Omental fat pad (tissue), 4 donors: ENCODE results near the gene TSC22D3. TPM values are rescaled to one million over a fixed set of nuclear protein-coding genes. Genes with fewer than 3 reads are reported as not detected.
"Not testable (repeated sequence)": the region's sequence is repeated elsewhere in the genome, so short reads cannot be mapped to it uniquely, and the experiment has no call there.

Experiments
- ATAC-seq: fragments of 150-250 bp; one replicate; pipeline ENCODE4 v1.9.1; 2016; ENCODE audit warnings: mild to moderate bottlenecking, moderate library complexity; ENCODE audit not compliant: low FRiP score
- DNase-seq: peaks from one replicate; pipeline ENCODE4 v3.0.0-alpha.2; 2019; ENCODE audit warnings: low spot score
- CTCF ChIP-seq, 3 donors: fragments of 450-650 bp; IDR thresholded peaks; one replicate each; pipeline ENCODE4 v1.5.1; 2016 to 2017; ENCODE audit warnings: antibody characterized with exemption in 3 of 3, mild to moderate bottlenecking in 3 of 3, moderate library complexity in 2 of 3
- total RNA-seq, 4 donors: library from RNA; depleted of rRNA; stranded (reverse); fragments of >200 nt; gene quantifications; one replicate each; pipeline ENCODE4 v1.1.0, GENCODE V29; 2016

The TSC22D3 gene
- total RNA-seq, 4 donors from 2014 or later = 316 to 869 (median 357) TPM

DNA sequence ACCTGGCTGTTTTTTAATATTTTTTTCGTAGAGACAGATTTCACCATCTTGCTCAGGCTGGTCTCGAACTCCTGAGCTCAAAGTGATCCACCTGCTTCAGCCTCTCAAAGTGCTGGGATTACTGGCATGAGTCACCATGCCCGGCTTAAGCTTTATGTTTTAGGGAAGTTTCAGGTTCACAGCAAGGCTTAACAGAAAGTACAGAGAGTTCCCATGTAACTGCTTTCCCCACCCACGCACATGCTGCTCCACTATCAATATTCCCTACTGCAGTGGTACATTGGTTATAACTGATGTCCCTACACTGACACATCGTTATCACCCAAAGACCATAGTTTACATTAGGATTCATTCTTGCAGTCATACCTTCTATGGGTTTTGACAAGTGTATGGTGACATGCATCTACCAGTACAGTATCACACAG is 84.6 kb downstream of the TSC22D3 start:
- no peak for ATAC-seq

GRCh38 chrX:107687445-107687844 is 88.1 kb downstream of the TSC22D3 start:
- DNase-seq (no peak), ATAC-seq (no peak)
- TF ChIP-seq CTCF (IDR thresholded peaks at IDR 0.05) = no peak

More for the DNA sequence above, 84.6 kb downstream of the TSC22D3 start:
- TF ChIP-seq CTCF (IDR thresholded peaks at IDR 0.05) = no peak
- no peak for DNase-seq

- DNase-seq (no peak), ATAC-seq (no peak)
- no peak for TF ChIP-seq CTCF (IDR thresholded peaks at IDR 0.05)
Measured at GRCh38 chrX:107686792-107687191, 88.8 kb downstream of the TSC22D3 start.

GRCh38 chrX:107686026-107686425 is 89.6 kb downstream of the TSC22D3 start:
- TF ChIP-seq CTCF (IDR thresholded peaks at IDR 0.05) = no peak

DNA sequence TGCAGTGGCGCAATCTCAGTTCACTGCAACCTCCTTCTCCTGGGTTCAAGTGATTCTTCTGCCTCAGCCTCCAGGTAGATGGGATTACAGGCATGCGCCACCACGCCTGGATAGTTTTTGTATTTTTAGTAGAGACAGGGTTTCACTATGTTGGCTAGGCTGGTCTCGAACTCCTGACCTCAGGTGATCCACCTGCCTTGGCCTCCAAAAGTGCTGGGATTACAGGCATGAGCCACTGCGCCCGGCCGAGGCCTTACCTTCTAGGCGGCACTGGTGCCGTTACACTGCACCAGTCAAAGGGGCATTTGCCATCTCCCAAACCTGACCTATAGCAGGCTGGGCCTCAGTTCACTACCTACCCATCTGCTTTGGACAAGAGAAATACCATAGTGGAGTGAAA is 90.0 kb downstream of the TSC22D3 start:
- not testable (repeated sequence) for DNase-seq, ATAC-seq

More at GRCh38 chrX:107686026-107686425, 89.6 kb downstream of the TSC22D3 start:
- ATAC-seq (no peak), DNase-seq (no peak)

DNA sequence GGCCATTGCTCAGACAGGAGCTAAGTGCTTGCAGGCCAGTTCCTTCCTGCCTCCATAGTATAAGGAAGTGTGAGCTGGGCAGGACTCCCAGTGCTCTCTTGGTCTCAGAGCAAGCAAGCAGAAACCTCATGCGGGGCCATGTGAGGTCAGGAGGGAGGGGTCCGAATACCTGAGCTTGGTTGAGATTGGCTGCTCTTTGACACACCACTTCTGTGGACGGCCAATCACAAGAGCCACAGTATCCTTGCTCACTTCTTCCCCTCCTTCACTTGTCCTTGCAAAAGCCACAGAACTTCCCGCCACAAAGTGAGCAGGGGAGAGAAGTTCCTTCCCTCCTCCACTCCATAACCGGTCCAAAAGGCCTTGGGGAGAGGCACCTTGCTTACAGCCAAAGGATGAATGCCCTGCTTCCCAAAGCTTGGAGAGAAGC is 90.6 kb downstream of the TSC22D3 start:
- DNase-seq = no peak

GRCh38 chrX:107683931-107684330 is 91.7 kb downstream of the TSC22D3 start:
- ATAC-seq (no peak), DNase-seq (no peak)
- TF ChIP-seq CTCF (IDR thresholded peaks at IDR 0.05) = no peak

More for the DNA sequence above, 90.6 kb downstream of the TSC22D3 start:
- ATAC-seq = peak; percentile 60
- TF ChIP-seq CTCF (IDR thresholded peaks at IDR 0.05) = no peak
